ENCODE data around the gene IL20RA.

DNA sequence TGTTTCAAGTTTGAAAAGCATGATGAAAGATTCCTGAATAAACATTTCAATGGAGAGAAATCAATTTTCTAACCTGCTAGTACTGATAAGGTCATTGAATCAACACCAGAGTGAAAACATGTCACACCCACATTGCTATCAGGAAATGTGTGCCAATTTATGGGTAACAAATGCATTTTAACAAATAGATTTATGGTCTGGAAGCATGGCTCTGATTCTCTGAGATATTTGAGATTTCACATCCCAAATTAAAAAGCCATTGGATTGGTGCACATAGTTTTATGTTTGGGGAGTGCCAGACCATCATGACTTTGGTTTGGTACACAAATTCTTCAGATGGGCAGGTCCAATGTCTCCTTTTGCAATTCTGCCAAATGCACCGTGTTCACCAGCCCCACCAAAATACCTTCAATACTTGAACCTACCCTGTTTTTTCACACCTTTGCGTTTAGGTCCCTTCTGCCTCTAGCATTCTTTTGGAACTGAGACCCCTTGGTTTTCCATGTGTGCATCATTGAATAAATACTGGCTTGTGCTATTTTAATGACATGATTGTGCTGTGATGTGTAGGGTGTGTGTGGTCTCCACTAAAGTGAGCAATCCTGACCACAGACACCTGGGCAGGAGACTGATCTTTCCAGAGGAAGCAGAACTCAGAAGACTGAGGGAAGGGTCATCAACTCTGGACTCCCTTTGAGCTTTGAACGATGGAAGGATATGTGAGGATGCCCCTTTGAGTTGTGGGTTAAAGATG is 20.4 kb downstream of the IL20RA start:
- TF ChIP-seq POLR2A (IDR thresholded peaks at IDR 0.05; ENCODE audit: low read length) (no peak), GATA1 (IDR thresholded peaks at IDR 0.05; ENCODE audit: low read depth, low read length) (no peak)

Data from erythroblast (primary cell).